Measurements from ENCODE around the gene CEBPA.

GRCh38 chr19:33299051-33299688 lies 3.2 kb downstream of the CEBPA start:
- TF ChIP-seq POLR2AphosphoS5 (IDR thresholded peaks at IDR 0.05; ENCODE audit: low read length) = no peak
- TF ChIP-seq SRF (IDR thresholded peaks at IDR 0.05; ENCODE audit: low read depth in 2 of 2, low read length in 2 of 2) = no peak
- TF ChIP-seq TAF1 (IDR thresholded peaks at IDR 0.05; ENCODE audit: borderline replicate concordance, low read depth, low read length) = no peak
- TF ChIP-seq ATF3 (IDR thresholded peaks at IDR 0.05; ENCODE audit: borderline replicate concordance, extremely low read depth, low read depth, low read length) = no peak
- no peak for TF ChIP-seq EZH2 (IDR thresholded peaks at IDR 0.05; ENCODE audit: borderline replicate concordance, control insufficient read depth, low read depth, low read length)

Data from GM12878 (cell line).